ENCODE results near the gene PIEZO2.

PIEZO2 gene

DNA sequence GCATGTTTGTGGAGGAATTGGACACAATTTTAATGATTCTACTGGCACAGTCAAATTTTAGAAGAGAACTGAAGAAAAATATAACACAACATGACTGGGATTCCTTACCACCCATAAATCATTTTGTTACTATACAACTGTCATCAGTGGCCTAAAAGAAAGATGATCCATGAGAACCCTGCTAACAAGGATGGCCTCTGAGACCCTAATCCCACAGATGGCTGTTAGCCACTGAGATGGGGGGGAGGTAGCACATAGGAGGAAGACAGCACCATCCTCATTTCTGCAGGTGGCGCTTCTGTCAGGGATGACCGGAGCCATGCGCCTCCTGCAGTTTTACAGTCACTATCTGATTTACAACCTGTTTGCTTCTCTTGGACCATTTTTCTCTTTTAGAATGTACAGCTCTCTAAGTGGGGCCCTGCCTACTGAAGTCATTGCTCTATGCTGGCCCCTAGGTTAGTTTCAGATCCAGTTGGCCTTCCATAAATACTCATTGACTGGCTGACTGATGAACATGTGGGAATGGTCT is 343.7 kb downstream of the PIEZO2 start:
- no peaks in the 10 kb centered on the region for H3K9me3 ChIP-seq (ENCODE audit: insufficient read depth, low read length)
- no peak for TF ChIP-seq EZH2phosphoT487 (conservative IDR thresholded peaks at IDR 0.05; ENCODE audit: low read length)
- TF ChIP-seq, protein P1, sequence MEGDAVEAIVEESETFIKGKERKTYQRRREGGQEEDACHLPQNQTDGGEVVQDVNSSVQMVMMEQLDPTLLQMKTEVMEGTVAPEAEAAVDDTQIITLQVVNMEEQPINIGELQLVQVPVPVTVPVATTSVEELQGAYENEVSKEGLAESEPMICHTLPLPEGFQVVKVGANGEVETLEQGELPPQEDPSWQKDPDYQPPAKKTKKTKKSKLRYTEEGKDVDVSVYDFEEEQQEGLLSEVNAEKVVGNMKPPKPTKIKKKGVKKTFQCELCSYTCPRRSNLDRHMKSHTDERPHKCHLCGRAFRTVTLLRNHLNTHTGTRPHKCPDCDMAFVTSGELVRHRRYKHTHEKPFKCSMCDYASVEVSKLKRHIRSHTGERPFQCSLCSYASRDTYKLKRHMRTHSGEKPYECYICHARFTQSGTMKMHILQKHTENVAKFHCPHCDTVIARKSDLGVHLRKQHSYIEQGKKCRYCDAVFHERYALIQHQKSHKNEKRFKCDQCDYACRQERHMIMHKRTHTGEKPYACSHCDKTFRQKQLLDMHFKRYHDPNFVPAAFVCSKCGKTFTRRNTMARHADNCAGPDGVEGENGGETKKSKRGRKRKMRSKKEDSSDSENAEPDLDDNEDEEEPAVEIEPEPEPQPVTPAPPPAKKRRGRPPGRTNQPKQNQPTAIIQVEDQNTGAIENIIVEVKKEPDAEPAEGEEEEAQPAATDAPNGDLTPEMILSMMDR (IDR thresholded peaks at IDR 0.05; ENCODE audit: insufficient read depth, low read length, poor library complexity, severe bottlenecking) = no peak

DNA sequence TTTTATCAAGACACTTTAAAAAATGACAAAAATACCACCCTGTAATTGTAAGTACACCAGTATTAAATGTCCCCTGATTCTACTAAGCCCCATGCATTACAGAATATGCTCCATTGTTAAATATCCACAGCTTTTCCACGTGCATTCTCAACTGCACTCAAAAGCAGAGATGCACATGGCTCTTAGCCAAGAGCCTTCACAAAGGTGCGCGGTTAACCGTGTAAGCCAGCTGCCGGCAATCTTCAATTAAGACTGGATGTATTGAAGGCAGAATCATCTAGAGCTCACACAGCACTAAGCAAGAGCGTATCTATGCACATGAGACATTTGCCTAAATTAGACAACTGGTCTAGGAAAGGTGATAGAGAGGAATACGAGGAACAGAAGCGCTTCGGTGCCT is 345.2 kb downstream of the PIEZO2 start:
- Histone ChIP-seq H3K9ac (ENCODE audit: low read length) (no peak overlapping the region), H3F3A (ENCODE audit: insufficient read depth) (no peaks in the 10 kb centered on the region), H3K4me3 (ENCODE audit: insufficient read depth, low read length, poor library complexity, severe bottlenecking) (no peak overlapping the region), H3K79me2 (ENCODE audit: insufficient read depth, low read length) (no peaks in the 10 kb centered on the region), H4K20me1 (ENCODE audit: low read depth, low read length) (no peaks in the 10 kb centered on the region), H2AFZ (ENCODE audit: low read depth, low read length, severe bottlenecking) (no peak overlapping the region), H3K27ac (ENCODE audit: low read depth, low read length) (no peak overlapping the region), H3K4me2 (ENCODE audit: low read depth, low read length, poor library complexity, severe bottlenecking) (no peak overlapping the region), H3K27me3 (ENCODE audit: low read length) (no peaks in the 10 kb centered on the region), H3K9me3 (ENCODE audit: insufficient read depth, low read length) (no peaks in the 10 kb centered on the region), H3K36me3 (ENCODE audit: low read length) (no peaks in the 10 kb centered on the region), H3K9me2 (replicated peaks; ENCODE audit: insufficient read depth, low read length) (no peaks in the 10 kb centered on the region)
- TF ChIP-seq, protein P1 (IDR thresholded peaks at IDR 0.05; ENCODE audit: insufficient read depth, low read length, poor library complexity, severe bottlenecking) = no peak
- no peak for TF ChIP-seq EZH2phosphoT487 (conservative IDR thresholded peaks at IDR 0.05; ENCODE audit: low read length)

More for the DNA sequence above, 343.7 kb downstream of the PIEZO2 start:
- Histone ChIP-seq H2AFZ (ENCODE audit: low read depth, low read length, severe bottlenecking) (no peak overlapping the region), H4K20me1 (ENCODE audit: low read depth, low read length) (no peaks in the 10 kb centered on the region), H3K4me3 (ENCODE audit: insufficient read depth, low read length, poor library complexity, severe bottlenecking) (no peak overlapping the region), H3K27ac (ENCODE audit: low read depth, low read length) (no peak overlapping the region), H3K79me2 (ENCODE audit: insufficient read depth, low read length) (no peaks in the 10 kb centered on the region), H3K4me2 (ENCODE audit: low read depth, low read length, poor library complexity, severe bottlenecking) (no peak overlapping the region), H3F3A (ENCODE audit: insufficient read depth) (no peaks in the 10 kb centered on the region), H3K9me2 (replicated peaks; ENCODE audit: insufficient read depth, low read length) (no peaks in the 10 kb centered on the region), H3K9ac (ENCODE audit: low read length) (no peak overlapping the region), H3K27me3 (ENCODE audit: low read length) (no peaks in the 10 kb centered on the region), H3K36me3 (ENCODE audit: low read length) (no peaks in the 10 kb centered on the region)

DNA sequence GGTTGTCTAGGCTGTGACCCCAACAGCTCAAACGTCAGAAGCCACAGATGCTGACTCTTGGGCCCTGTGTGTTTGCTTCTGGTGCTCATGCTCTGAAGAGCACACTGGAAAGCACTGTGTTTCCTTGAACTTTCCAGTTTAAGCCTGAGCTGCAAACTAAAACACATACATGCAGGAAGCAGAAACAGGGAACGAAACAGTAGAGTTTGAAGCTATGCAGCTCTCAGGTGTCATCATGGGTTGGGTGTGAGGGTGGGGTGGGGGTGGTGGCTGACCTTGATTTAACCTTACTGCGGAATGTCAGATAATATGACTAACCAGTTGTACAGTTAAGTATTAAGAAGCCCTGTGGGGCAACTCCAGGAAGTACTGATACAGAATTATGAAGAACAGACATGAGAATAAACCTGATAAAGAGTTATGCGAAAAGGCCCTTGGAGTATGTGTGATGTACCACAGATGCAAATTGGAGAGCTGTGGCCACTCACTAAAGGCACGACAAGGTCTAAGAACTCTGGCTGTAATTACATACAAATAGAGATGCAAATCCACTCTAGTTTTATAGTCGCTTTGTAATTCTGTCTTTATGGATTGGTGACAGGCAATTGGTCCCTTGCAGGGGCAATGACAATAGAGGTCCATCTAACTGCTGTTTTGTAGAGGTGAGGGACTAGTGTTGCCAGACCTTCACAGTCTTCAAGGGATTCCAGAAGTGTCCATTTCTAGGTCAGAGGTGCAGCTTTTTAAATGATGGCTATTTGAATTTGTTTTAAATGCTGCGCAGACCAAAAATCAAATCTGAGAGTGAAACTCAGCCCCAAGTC is 350.4 kb downstream of the PIEZO2 start:
- no peak overlapping the region for H2AFZ ChIP-seq (ENCODE audit: low read depth, low read length, severe bottlenecking)

More for the DNA sequence above, 350.4 kb downstream of the PIEZO2 start:
- H3K36me3 ChIP-seq (ENCODE audit: low read length) = no peaks in the 10 kb centered on the region
- no peak overlapping the region for H3K27ac ChIP-seq (ENCODE audit: low read depth, low read length)
- no peak for TF ChIP-seq EZH2phosphoT487 (conservative IDR thresholded peaks at IDR 0.05; ENCODE audit: low read length)
- TF ChIP-seq, protein P1 (IDR thresholded peaks at IDR 0.05; ENCODE audit: insufficient read depth, low read length, poor library complexity, severe bottlenecking) = no peak
- no peak overlapping the region for H3K9ac ChIP-seq (ENCODE audit: low read length)
- no peaks in the 10 kb centered on the region for H3K9me2 ChIP-seq (replicated peaks; ENCODE audit: insufficient read depth, low read length)
- no peak overlapping the region for H3K4me3 ChIP-seq (ENCODE audit: insufficient read depth, low read length, poor library complexity, severe bottlenecking)
- H3K9me3 ChIP-seq (ENCODE audit: insufficient read depth, low read length) = no peaks in the 10 kb centered on the region
- no peaks in the 10 kb centered on the region for H3F3A ChIP-seq (ENCODE audit: insufficient read depth)
- H3K79me2 ChIP-seq (ENCODE audit: insufficient read depth, low read length) = no peaks in the 10 kb centered on the region
- no peaks in the 10 kb centered on the region for H3K27me3 ChIP-seq (ENCODE audit: low read length)
- no peaks in the 10 kb centered on the region for H4K20me1 ChIP-seq (ENCODE audit: low read depth, low read length)
- no peak overlapping the region for H3K4me2 ChIP-seq (ENCODE audit: low read depth, low read length, poor library complexity, severe bottlenecking)

Measured in SU-DHL-6 (cell line).